GM19395 (cell line): ENCODE measurements around the gene UCHL3.

Experiments used
- ATAC-seq: cut with Tn5 transposase; IDR thresholded peaks from one replicate; pipeline ENCODE4 v1.9.1; 2021; ENCODE audit warnings: mild to moderate bottlenecking, moderate library complexity; ENCODE audit not compliant: unreplicated experiment

The UCHL3 gene

GRCh38 chr13:75547917-75548316 is 1.7 kb upstream of the UCHL3 start:
- no peak for ATAC-seq

GRCh38 chr13:75550159-75550567 is 572 bp downstream of the UCHL3 start:
- ATAC-seq, result peak; percentile 28

GRCh38 chr13:75554464-75554863 is 4.9 kb downstream of the UCHL3 start:
- ATAC-seq, result no peak

GRCh38 chr13:75554981-75555380 is 5.4 kb downstream of the UCHL3 start:
- no peak for ATAC-seq

GRCh38 chr13:75555836-75556235 is 6.2 kb downstream of the UCHL3 start:
- ATAC-seq, result no peak

- no peak for ATAC-seq
Measured at GRCh38 chr13:75556961-75557360, 7.4 kb downstream of the UCHL3 start.

GRCh38 chr13:75558145-75558840 is 8.7 kb downstream of the UCHL3 start:
- ATAC-seq, result no peak

- no peak for ATAC-seq
Measured at GRCh38 chr13:75566658-75567057, 17.1 kb downstream of the UCHL3 start.

GRCh38 chr13:75569576-75569975 is 20.0 kb downstream of the UCHL3 start:
- no peak for ATAC-seq

- ATAC-seq, result peak; percentile 57
Measured at GRCh38 chr13:75579529-75579928, 29.9 kb downstream of the UCHL3 start.

GRCh38 chr13:75581874-75582640 is 32.5 kb downstream of the UCHL3 start:
- ATAC-seq, result no peak

- no peak for ATAC-seq
Measured at GRCh38 chr13:75583091-75583490, 33.5 kb downstream of the UCHL3 start.

- ATAC-seq, result no peak
Measured at GRCh38 chr13:75585153-75585552, 35.6 kb downstream of the UCHL3 start.

- ATAC-seq, result no peak
Measured at GRCh38 chr13:75587679-75588078, 38.1 kb downstream of the UCHL3 start.

- ATAC-seq, result no peak
Measured at GRCh38 chr13:75596657-75597182, 47.1 kb downstream of the UCHL3 start.

GRCh38 chr13:75600371-75600770 is 50.8 kb downstream of the UCHL3 start:
- ATAC-seq, result no peak

- ATAC-seq, result no peak
Measured at GRCh38 chr13:75603038-75603437, 53.4 kb downstream of the UCHL3 start.

GRCh38 chr13:75607447-75607846 is 57.9 kb downstream of the UCHL3 start:
- no peak for ATAC-seq

GRCh38 chr13:75610466-75610865 is 60.9 kb downstream of the UCHL3 start:
- ATAC-seq, result no peak

- no peak for ATAC-seq
Measured at GRCh38 chr13:75612354-75612753, 62.8 kb downstream of the UCHL3 start.

GRCh38 chr13:75617230-75617629 is 67.6 kb downstream of the UCHL3 start:
- ATAC-seq, result no peak

- ATAC-seq, result no peak
Measured at GRCh38 chr13:75618308-75618707, 68.7 kb downstream of the UCHL3 start.
